ENCODE measurements around the gene IMMP2L.

The IMMP2L gene

GRCh38 chr7:111104710-111105109, 457.6 kb downstream of the IMMP2L start:
- DNase-seq (ENCODE audit: low read depth in 2 of 2): no peak

GRCh38 chr7:111103678-111104274, 458.5 kb downstream of the IMMP2L start:
- DNase-seq (ENCODE audit: low read depth in 2 of 2): no peak

- no peak for DNase-seq (ENCODE audit: low read depth in 2 of 2)
Observed at GRCh38 chr7:111103136-111103535, 459.2 kb downstream of the IMMP2L start.

GRCh38 chr7:111101856-111102646, 460.2 kb downstream of the IMMP2L start:
- no peak for DNase-seq (ENCODE audit: low read depth in 2 of 2)

- no peak for DNase-seq (ENCODE audit: low read depth in 2 of 2)
Observed at GRCh38 chr7:111098926-111099250, 463.4 kb downstream of the IMMP2L start.

GRCh38 chr7:111098011-111098925, 464.0 kb downstream of the IMMP2L start:
- DNase-seq (ENCODE audit: low read depth in 2 of 2): peak in 1 of 2 donors; percentile 42

GRCh38 chr7:111096997-111097396, 465.3 kb downstream of the IMMP2L start:
- DNase-seq (ENCODE audit: low read depth in 2 of 2): no peak

- no peak for DNase-seq (ENCODE audit: low read depth in 2 of 2)
Observed at GRCh38 chr7:111094419-111094818, 467.9 kb downstream of the IMMP2L start.

GRCh38 chr7:111093496-111093895, 468.8 kb downstream of the IMMP2L start:
- DNase-seq (ENCODE audit: low read depth in 2 of 2): no peak

GRCh38 chr7:111092406-111093236, 469.7 kb downstream of the IMMP2L start:
- DNase-seq (ENCODE audit: low read depth in 2 of 2): no peak

GRCh38 chr7:111091593-111092358, 470.5 kb downstream of the IMMP2L start:
- no peak for DNase-seq (ENCODE audit: low read depth in 2 of 2)

- DNase-seq (ENCODE audit: low read depth in 2 of 2): no peak
Observed at GRCh38 chr7:111090846-111091245, 471.4 kb downstream of the IMMP2L start, which contains the start of gene LRRN3. TSS of gene LRRN3 (plus strand) at chr7:111091127. CDS start at chr7:111122773, 31,646 bp downstream.

- DNase-seq (ENCODE audit: low read depth in 2 of 2): no peak
Observed at GRCh38 chr7:111089822-111090426, 472.4 kb downstream of the IMMP2L start.

GRCh38 chr7:111088328-111088727, 474.0 kb downstream of the IMMP2L start:
- no peak for DNase-seq (ENCODE audit: low read depth in 2 of 2)

GRCh38 chr7:111086532-111086931, 475.8 kb downstream of the IMMP2L start:
- no peak for DNase-seq (ENCODE audit: low read depth in 2 of 2)

- DNase-seq (ENCODE audit: low read depth in 2 of 2): no peak
Observed at GRCh38 chr7:111085356-111085755, 476.9 kb downstream of the IMMP2L start.

- DNase-seq (ENCODE audit: low read depth in 2 of 2): no peak
Observed at GRCh38 chr7:111083413-111083812, 478.9 kb downstream of the IMMP2L start.

- DNase-seq (ENCODE audit: low read depth in 2 of 2): no peak
Observed at GRCh38 chr7:111082351-111082750, 479.9 kb downstream of the IMMP2L start.

- no peak for DNase-seq (ENCODE audit: low read depth in 2 of 2)
Observed at GRCh38 chr7:111081546-111082267, 480.6 kb downstream of the IMMP2L start.

Data from activated CD4-positive, alpha-beta T cell treated with anti-CD3 and anti-CD28 coated beads for 24 hours (primary cell).